Esophagus mucosa (tissue), 1 donor: ENCODE results near the gene ANXA7. TPM values are rescaled to one million over a fixed set of nuclear protein-coding genes. Genes with fewer than 3 reads are reported as not detected.
A peak's percentile ranks its signal among the peaks of the same experiment; 100 is the strongest.
"Not testable (repeated sequence)": the region's sequence is repeated elsewhere in the genome, so short reads cannot be mapped to it uniquely, and the experiment has no call there.

Experiments used
- ATAC-seq: fragments of 200-7000 bp; cut with Tn5 transposase; one replicate; pipeline ENCODE4 v1.9.1; 2020
- total RNA-seq: library from RNA; stranded (reverse); gene quantifications from one replicate; pipeline ENCODE4 v1.2.4, GENCODE V29; 2023
- donor health status: DM: yes; HTN: yes; CAD: no.

ANXA7 gene
- total RNA-seq, 1 donor from 2014 or later: 117 TPM

- ATAC-seq: no peak
Measured at GRCh38 chr10:73407495-73407894, 6.4 kb downstream of the ANXA7 start.

- ATAC-seq: no peak
Measured at GRCh38 chr10:73406846-73407245, 7.0 kb downstream of the ANXA7 start.

GRCh38 chr10:73405556-73405955, 8.3 kb downstream of the ANXA7 start:
- ATAC-seq: no peak

GRCh38 chr10:73404690-73405089, 9.2 kb downstream of the ANXA7 start:
- no peak for ATAC-seq

- no peak for ATAC-seq
Measured at GRCh38 chr10:73401636-73402035, 12.2 kb downstream of the ANXA7 start.

GRCh38 chr10:73399063-73399462, 14.8 kb downstream of the ANXA7 start:
- ATAC-seq: no peak

- ATAC-seq: no peak
Measured at GRCh38 chr10:73398024-73398423, 15.8 kb downstream of the ANXA7 start.

- not testable (repeated sequence) for ATAC-seq
Measured at GRCh38 chr10:73394325-73394724, 19.5 kb downstream of the ANXA7 start.

- no peak for ATAC-seq
Measured at GRCh38 chr10:73388228-73388627, 25.6 kb downstream of the ANXA7 start.

GRCh38 chr10:73386583-73386982, 27.3 kb downstream of the ANXA7 start:
- no peak for ATAC-seq

- no peak for ATAC-seq
Measured at GRCh38 chr10:73379064-73379748, 34.7 kb downstream of the ANXA7 start.

GRCh38 chr10:73376679-73377078, 37.2 kb downstream of the ANXA7 start:
- ATAC-seq: peak; percentile 26

GRCh38 chr10:73368238-73368637, 45.6 kb downstream of the ANXA7 start:
- no peak for ATAC-seq

GRCh38 chr10:73366381-73367298, 47.2 kb downstream of the ANXA7 start:
- no peak for ATAC-seq

GRCh38 chr10:73364964-73365363, 48.9 kb downstream of the ANXA7 start:
- no peak for ATAC-seq

GRCh38 chr10:73359492-73359891, 54.4 kb downstream of the ANXA7 start:
- ATAC-seq: no peak

GRCh38 chr10:73358331-73359279, 55.3 kb downstream of the ANXA7 start, which contains the start of gene CFAP70:
Gene CFAP70 (minus strand): TSS chr10:73358864. CDS start chr10:73354796, 4,068 bp downstream.
- peak; percentile 95 for ATAC-seq

- no peak for ATAC-seq
Measured at GRCh38 chr10:73357821-73358220, 56.0 kb downstream of the ANXA7 start.

- no peak for ATAC-seq
Measured at GRCh38 chr10:73357166-73357565, 56.7 kb downstream of the ANXA7 start.

GRCh38 chr10:73344269-73344668, 69.6 kb downstream of the ANXA7 start:
- ATAC-seq: no peak

- peak; percentile 43 for ATAC-seq
Measured at GRCh38 chr10:73340121-73340520, 73.7 kb downstream of the ANXA7 start.

GRCh38 chr10:73339436-73339835, 74.4 kb downstream of the ANXA7 start:
- peak; percentile 95 for ATAC-seq
